Keratinocyte (primary cell): ENCODE measurements around the gene GAS6. TPM values are rescaled to one million over a fixed set of nuclear protein-coding genes. Genes with fewer than 3 reads are reported as not detected.

Experiments
- DNase-seq: peaks from one replicate; pipeline ENCODE4 v3.0.0-alpha.2; 2011; ENCODE audit warnings: low read depth, missing footprints, low spot score
- FAIRE-seq: peaks from 2 replicates; lab custom pipeline; 2011; peaks lifted over from hg19 to GRCh38; lab: Jason Lieb, UNC
- H2AFZ ChIP-seq: 2 replicates; pipeline ENCODE4 v1.6.0; 2012; ENCODE audit warnings: low read length, control low read depth, inconsistent platforms; ENCODE audit not compliant: control insufficient read depth
- H3K27ac ChIP-seq: 2 replicates; pipeline ENCODE4 v1.5.1; 2011; ENCODE audit warnings: low read length; ENCODE audit not compliant: control insufficient read depth, insufficient read depth
- H3K27me3 ChIP-seq: 3 replicates; pipeline ENCODE4 v1.6.0; 2011; ENCODE audit warnings: low read length; ENCODE audit not compliant: control insufficient read depth, insufficient read depth; ENCODE audit errors: extremely low read depth
- H3K36me3 ChIP-seq, 2 experiments: 2 replicates in 1 of 2; 3 replicates in 1 of 2; pipeline ENCODE4 v1.5.1; 2011; ENCODE audit warnings: low read length in 2 of 2, mild to moderate bottlenecking in 1 of 2; ENCODE audit not compliant: control insufficient read depth in 2 of 2, insufficient read depth in 2 of 2; ENCODE audit errors: extremely low read depth in 1 of 2
- H3K4me1 ChIP-seq: 3 replicates; pipeline ENCODE4 v1.5.1; 2011; ENCODE audit warnings: low read length; ENCODE audit not compliant: control insufficient read depth, insufficient read depth; ENCODE audit errors: extremely low read depth
- H3K4me2 ChIP-seq: 3 replicates; pipeline ENCODE4 v1.6.0; 2011; ENCODE audit warnings: low read depth, low read length; ENCODE audit not compliant: control insufficient read depth, insufficient read depth; ENCODE audit errors: extremely low read depth
- H3K4me3 ChIP-seq, 3 experiments: fragments of 200-600 bp in 1 of 3; sonication (generic) in 1 of 3; 2 replicates in 2 of 3; 3 replicates in 1 of 3; pipeline ENCODE4 v1.5.1; 2011 to 2016; ENCODE audit warnings: low read length in 3 of 3, mild to moderate bottlenecking in 3 of 3, control low read depth in 2 of 3, inconsistent platforms in 1 of 3, low read depth in 1 of 3, mixed read lengths in 1 of 3, mixed run types in 1 of 3, moderate library complexity in 1 of 3; ENCODE audit not compliant: control insufficient read depth in 2 of 3, insufficient read depth in 2 of 3; ENCODE audit errors: extremely low read depth in 1 of 3
- H3K79me2 ChIP-seq: 2 replicates; pipeline ENCODE4 v1.6.0; 2012; ENCODE audit warnings: low read length; ENCODE audit not compliant: control insufficient read depth, insufficient read depth
- H3K9ac ChIP-seq: 3 replicates; pipeline ENCODE4 v1.6.0; 2011; ENCODE audit warnings: low read length; ENCODE audit not compliant: control insufficient read depth, insufficient read depth; ENCODE audit errors: extremely low read depth
- H3K9me1 ChIP-seq: 3 replicates; pipeline ENCODE4 v1.6.0; 2011; ENCODE audit warnings: low read length; ENCODE audit not compliant: control insufficient read depth, insufficient read depth; ENCODE audit errors: extremely low read depth
- H3K9me3 ChIP-seq: 2 replicates; pipeline ENCODE4 v1.5.1; 2012; ENCODE audit warnings: low read depth, low read length; ENCODE audit not compliant: control insufficient read depth
- H4K20me1 ChIP-seq: 3 replicates; pipeline ENCODE4 v1.6.0; 2011; ENCODE audit warnings: low read length; ENCODE audit not compliant: control insufficient read depth, insufficient read depth; ENCODE audit errors: extremely low read depth
- CTCF ChIP-seq, 3 experiments: IDR thresholded peaks in 1 of 3; conservative IDR thresholded peaks in 1 of 3; optimal IDR thresholded peaks in 1 of 3; 2 replicates in 2 of 3; 3 replicates in 1 of 3; pipeline versions ENCODE3 to v1.5.1; 2011; ENCODE audit warnings: low read length in 3 of 3, mild to moderate bottlenecking in 3 of 3, moderate library complexity in 2 of 3, control low read depth in 1 of 3, inconsistent platforms in 1 of 3; ENCODE audit not compliant: insufficient read depth in 2 of 3; ENCODE audit errors: extremely low read depth in 1 of 3
- EZH2 ChIP-seq: IDR thresholded peaks from one replicate; pipeline ENCODE4 v1.6.1; 2012; ENCODE audit warnings: inconsistent platforms, mild to moderate bottlenecking, low read length, moderate library complexity
- dilution Hi-C: fragments of 300-500 bp; cut with MboI; formaldehyde crosslinking; loops from one replicate; pipeline ENCODE4 v1.7.0; 2020; ENCODE audit warnings: low sequenced_read_pairs; ENCODE audit not compliant: extremely low pct_ligation_motif_present
- polyA plus RNA-seq, 5 experiments: library from polyadenylated mRNA; depleted of rRNA in 3 of 5; stranded (reverse) in 3 of 5; stranded (forward) in 1 of 5; unstranded in 1 of 5; fragments of >200 nt; gene quantifications; 1 replicate in 1 of 5; 2 replicates in 3 of 5; 3 replicates in 1 of 5; pipeline versions ENCODE4 v1.2.1 to v1.2.3, GENCODE V29; 2011 to 2012; ENCODE audit warnings: missing spikeins in 2 of 5, low read depth in 1 of 5, low replicate concordance in 1 of 5

The GAS6 gene
- polyA plus RNA-seq, 1 donor (not counting 4 experiments of a cell fraction or from before 2014, with no cell fraction given): 163 TPM

- H2AFZ ChIP-seq: no peak overlapping the region
- H3K27me3 ChIP-seq: no peaks in the 10 kb centered on the region
- H3K9ac ChIP-seq: no peak overlapping the region
- no peaks in the 10 kb centered on the region for H3K79me2 ChIP-seq
- H3K9me3 ChIP-seq: peaks cover 3% of the 10 kb centered on the region
- FAIRE-seq (no peak), DNase-seq (no peak)
- H4K20me1 ChIP-seq: peaks cover 4% of the 10 kb centered on the region
- dilution Hi-C loops: no loop called here
- no peaks in the 10 kb centered on the region for H3K9me1 ChIP-seq
- no peaks in the 10 kb centered on the region for H3K4me1 ChIP-seq
- H3K27ac ChIP-seq: no peak overlapping the region
- H3K4me3 ChIP-seq: no peak overlapping the region
- peaks cover 0 to 3% of the 10 kb centered on the region in 2 experiments for H3K36me3 ChIP-seq
- TF ChIP-seq CTCF (optimal IDR thresholded peaks at IDR 0.05 in 1 of 3, IDR thresholded peaks at IDR 0.05 in 1 of 3, conservative IDR thresholded peaks at IDR 0.05 in 1 of 3; ENCODE audit: extremely low read depth in 1 of 3, insufficient read depth in 2 of 3, low read length in 3 of 3) (no peak), EZH2 (no peak)
- no peak overlapping the region for H3K4me2 ChIP-seq
Measured at GRCh38 chr13:113812178-113813040, 51.5 kb downstream of the GAS6 start.

- H4K20me1 ChIP-seq: peaks cover 4% of the 10 kb centered on the region
- no peak overlapping the region for H3K9ac ChIP-seq
- FAIRE-seq (no peak), DNase-seq (no peak)
- peaks cover 0 to 3% of the 10 kb centered on the region in 2 experiments for H3K36me3 ChIP-seq
- peaks cover 3% of the 10 kb centered on the region for H3K9me3 ChIP-seq
- dilution Hi-C loops: no loop called here
- no peak overlapping the region for H3K4me3 ChIP-seq
- H3K4me2 ChIP-seq: no peak overlapping the region
- TF ChIP-seq CTCF (optimal IDR thresholded peaks at IDR 0.05 in 1 of 3, IDR thresholded peaks at IDR 0.05 in 1 of 3, conservative IDR thresholded peaks at IDR 0.05 in 1 of 3; ENCODE audit: extremely low read depth in 1 of 3, insufficient read depth in 2 of 3, low read length in 3 of 3): no peak
- no peak for TF ChIP-seq EZH2
- no peak overlapping the region for H2AFZ ChIP-seq
- H3K9me1 ChIP-seq: no peaks in the 10 kb centered on the region
- H3K79me2 ChIP-seq: no peaks in the 10 kb centered on the region
- H3K27me3 ChIP-seq: no peaks in the 10 kb centered on the region
- H3K4me1 ChIP-seq: no peaks in the 10 kb centered on the region
- H3K27ac ChIP-seq: no peak overlapping the region
Measured at GRCh38 chr13:113811081-113811928, 52.6 kb downstream of the GAS6 start.
